ENCODE results near the gene ITGAD. TPM values are rescaled to one million over a fixed set of nuclear protein-coding genes. Genes with fewer than 3 reads are reported as not detected.

Gene ITGAD
- total and polyA plus RNA-seq, 2 donors (not counting 3 experiments of a cell fraction or from before 2014, with no cell fraction given): not detected

DNA sequence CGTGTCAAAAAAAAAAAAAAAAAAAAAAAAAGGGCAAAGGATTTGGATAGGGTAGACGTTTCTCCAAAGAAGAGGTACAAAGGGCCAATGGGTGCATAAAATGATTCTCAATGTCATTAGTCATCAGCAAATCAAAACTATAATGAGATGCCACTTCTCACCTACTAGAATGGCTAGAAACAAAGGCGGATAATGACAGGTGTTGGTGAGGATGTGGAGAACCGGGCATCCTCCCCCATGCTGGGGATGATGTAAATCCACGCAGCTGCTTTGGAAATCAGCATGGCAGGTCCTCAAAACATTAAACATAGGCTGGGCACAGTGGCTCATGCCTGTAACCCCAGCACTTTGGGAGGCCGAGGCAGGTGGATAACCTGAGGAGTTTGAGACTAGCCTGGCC lies 28.7 kb upstream of the ITGAD start:
- no peak for DNase-seq (ENCODE audit: low read depth, low spot score)
- H3K9ac ChIP-seq (replicated peaks; ENCODE audit: extremely low read depth, insufficient read depth, low read length): no peak overlapping the region
- no peak overlapping the region for H3K27ac ChIP-seq (ENCODE audit: insufficient read depth, low read depth, low read length)
- H3K9me3 ChIP-seq (replicated peaks; ENCODE audit: control insufficient read depth, insufficient read depth, low read length): no peaks in the 10 kb centered on the region
- H3K4me3 ChIP-seq (replicated peaks in 1 of 3; ENCODE audit: insufficient read depth in 1 of 3, low read depth in 1 of 3, low read length in 3 of 3): no peak overlapping the region
- intact Hi-C loops (cut with micrococcal nuclease): no loop called here
- H3K79me2 ChIP-seq (ENCODE audit: control insufficient read depth, insufficient read depth, low read length): no peaks in the 10 kb centered on the region
- H3K4me1 ChIP-seq (ENCODE audit: control insufficient read depth, extremely low read depth, insufficient read depth, low read length): no peaks in the 10 kb centered on the region
- H2AFZ ChIP-seq (ENCODE audit: low read depth, low read length): no peak overlapping the region
- CTCF ChIA-PET: no interaction called here
- H3K27me3 ChIP-seq (ENCODE audit: control insufficient read depth in 2 of 2, insufficient read depth in 2 of 2, low read length in 2 of 2): no peaks in the 10 kb centered on the region
- TF ChIP-seq, protein P1, sequence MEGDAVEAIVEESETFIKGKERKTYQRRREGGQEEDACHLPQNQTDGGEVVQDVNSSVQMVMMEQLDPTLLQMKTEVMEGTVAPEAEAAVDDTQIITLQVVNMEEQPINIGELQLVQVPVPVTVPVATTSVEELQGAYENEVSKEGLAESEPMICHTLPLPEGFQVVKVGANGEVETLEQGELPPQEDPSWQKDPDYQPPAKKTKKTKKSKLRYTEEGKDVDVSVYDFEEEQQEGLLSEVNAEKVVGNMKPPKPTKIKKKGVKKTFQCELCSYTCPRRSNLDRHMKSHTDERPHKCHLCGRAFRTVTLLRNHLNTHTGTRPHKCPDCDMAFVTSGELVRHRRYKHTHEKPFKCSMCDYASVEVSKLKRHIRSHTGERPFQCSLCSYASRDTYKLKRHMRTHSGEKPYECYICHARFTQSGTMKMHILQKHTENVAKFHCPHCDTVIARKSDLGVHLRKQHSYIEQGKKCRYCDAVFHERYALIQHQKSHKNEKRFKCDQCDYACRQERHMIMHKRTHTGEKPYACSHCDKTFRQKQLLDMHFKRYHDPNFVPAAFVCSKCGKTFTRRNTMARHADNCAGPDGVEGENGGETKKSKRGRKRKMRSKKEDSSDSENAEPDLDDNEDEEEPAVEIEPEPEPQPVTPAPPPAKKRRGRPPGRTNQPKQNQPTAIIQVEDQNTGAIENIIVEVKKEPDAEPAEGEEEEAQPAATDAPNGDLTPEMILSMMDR (IDR thresholded peaks at IDR 0.05; ENCODE audit: extremely low read depth in 1 of 2, insufficient read depth in 1 of 2, low read depth in 1 of 2, low read length in 2 of 2): no peak
- H3K9me1 ChIP-seq (replicated peaks; ENCODE audit: control insufficient read depth, extremely low read depth, insufficient read depth, low read length): no peaks in the 10 kb centered on the region
- BruUV-seq (replicated peaks): no TSS peak
- H3K4me2 ChIP-seq (ENCODE audit: insufficient read depth, low read length): no peak overlapping the region
- H4K20me1 ChIP-seq (replicated peaks; ENCODE audit: control insufficient read depth, extremely low read depth, insufficient read depth, low read length): no peaks in the 10 kb centered on the region
- POLR2A ChIA-PET: no interaction called here
- dilution Hi-C loops (cut with MboI; ENCODE audit: extremely low pct_ligation_motif_present, low sequenced_read_pairs): no loop called here
- no peaks in the 10 kb centered on the region for H3K36me3 ChIP-seq (ENCODE audit: control insufficient read depth in 2 of 2, extremely low read depth in 1 of 2, insufficient read depth in 2 of 2, low read length in 2 of 2)
- FAIRE-seq: no peak

DNA sequence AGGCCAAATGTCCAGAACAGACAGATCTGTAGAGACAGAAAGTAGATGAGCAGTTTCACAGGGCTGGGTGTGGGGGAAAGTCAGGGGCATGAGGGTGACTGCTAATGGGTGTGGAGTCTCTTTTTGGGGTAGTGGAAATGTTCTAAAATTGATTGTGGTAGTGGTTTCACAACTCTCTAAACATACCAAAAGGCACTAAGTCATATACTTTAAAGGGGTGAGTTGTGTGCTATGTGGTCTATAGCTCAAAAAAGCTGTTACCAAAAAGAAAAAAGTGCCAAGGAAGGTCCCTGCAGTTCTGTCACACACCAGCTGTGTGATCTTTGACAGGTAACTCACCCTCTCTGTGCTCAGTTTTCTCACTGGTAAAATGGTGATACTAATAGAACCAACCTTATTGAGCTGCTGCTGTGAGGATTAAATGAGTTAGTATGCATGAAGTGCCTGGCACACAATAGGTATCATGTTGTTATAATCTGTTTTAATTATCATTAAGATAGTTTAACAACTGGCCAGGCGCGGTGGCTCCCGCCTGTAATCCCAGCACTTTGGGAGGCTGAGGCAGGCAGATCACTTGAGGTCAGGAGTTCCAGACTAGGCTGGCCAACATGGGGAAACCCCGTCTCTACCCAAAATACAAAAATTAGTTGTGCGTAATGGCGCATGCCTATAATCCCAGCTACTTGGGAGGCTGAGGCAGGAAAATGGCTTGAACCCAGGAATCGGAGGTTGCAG lies 27.8 kb upstream of the ITGAD start:
- BruUV-seq (replicated peaks): no TSS peak
- no peak overlapping the region for H3K9ac ChIP-seq (replicated peaks; ENCODE audit: extremely low read depth, insufficient read depth, low read length)
- no peak overlapping the region for H3K27ac ChIP-seq (ENCODE audit: insufficient read depth, low read depth, low read length)
- no peaks in the 10 kb centered on the region for H3K27me3 ChIP-seq (ENCODE audit: control insufficient read depth in 2 of 2, insufficient read depth in 2 of 2, low read length in 2 of 2)
- H3K4me1 ChIP-seq (ENCODE audit: control insufficient read depth, extremely low read depth, insufficient read depth, low read length): no peaks in the 10 kb centered on the region
- no peaks in the 10 kb centered on the region for H3K9me3 ChIP-seq (replicated peaks; ENCODE audit: control insufficient read depth, insufficient read depth, low read length)
- H3K9me1 ChIP-seq (replicated peaks; ENCODE audit: control insufficient read depth, extremely low read depth, insufficient read depth, low read length): no peaks in the 10 kb centered on the region
- no peak overlapping the region for H2AFZ ChIP-seq (ENCODE audit: low read depth, low read length)
- ChIA-PET POLR2A (no interaction called here), CTCF (interaction anchor here (3.4 kb wide), 1 partner anchor 18 kb away, joined by 12 read pairs; no protein-coding TSS in a partner anchor)
- no peak overlapping the region for H3K4me3 ChIP-seq (replicated peaks in 1 of 3; ENCODE audit: insufficient read depth in 1 of 3, low read depth in 1 of 3, low read length in 3 of 3)
- DNase-seq (ENCODE audit: low read depth, low spot score): no peak
- H3K36me3 ChIP-seq (ENCODE audit: control insufficient read depth in 2 of 2, extremely low read depth in 1 of 2, insufficient read depth in 2 of 2, low read length in 2 of 2): no peaks in the 10 kb centered on the region
- intact Hi-C loops (cut with micrococcal nuclease): no loop called here
- TF ChIP-seq POLR2AphosphoS5 (IDR thresholded peaks at IDR 0.05; ENCODE audit: insufficient read depth, low read depth, low read length): no peak
- TF ChIP-seq MYC (IDR thresholded peaks at IDR 0.05; ENCODE audit: low read depth, low read length): no peak
- no peak for TF ChIP-seq FOS (IDR thresholded peaks at IDR 0.05; ENCODE audit: borderline replicate concordance, insufficient read depth, low read length)
- TF ChIP-seq, protein P2, sequence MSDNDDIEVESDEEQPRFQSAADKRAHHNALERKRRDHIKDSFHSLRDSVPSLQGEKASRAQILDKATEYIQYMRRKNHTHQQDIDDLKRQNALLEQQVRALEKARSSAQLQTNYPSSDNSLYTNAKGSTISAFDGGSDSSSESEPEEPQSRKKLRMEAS (IDR thresholded peaks at IDR 0.05; ENCODE audit: insufficient read depth, insufficient read length): no peak
- TF ChIP-seq GATA2 (IDR thresholded peaks at IDR 0.05; ENCODE audit: insufficient read depth, insufficient read length, low read depth, low read length): no peak
- TF ChIP-seq POLR2A (IDR thresholded peaks at IDR 0.05; ENCODE audit: low read depth, low read length): no peak
- no peak for TF ChIP-seq JUN (IDR thresholded peaks at IDR 0.05; ENCODE audit: borderline replicate concordance, insufficient read depth, insufficient read length, low read depth)
- TF ChIP-seq, protein P1 (IDR thresholded peaks at IDR 0.05; ENCODE audit: extremely low read depth in 1 of 2, insufficient read depth in 1 of 2, low read depth in 1 of 2, low read length in 2 of 2): no peak
- no peak for TF ChIP-seq EZH2 (IDR thresholded peaks at IDR 0.05; ENCODE audit: borderline replicate concordance, low read depth, low read length, severe bottlenecking)
- no peak overlapping the region for H3K4me2 ChIP-seq (ENCODE audit: insufficient read depth, low read length)
- dilution Hi-C loops (cut with MboI; ENCODE audit: extremely low pct_ligation_motif_present, low sequenced_read_pairs): no loop called here
- no peak for FAIRE-seq
- no peaks in the 10 kb centered on the region for H4K20me1 ChIP-seq (replicated peaks; ENCODE audit: control insufficient read depth, extremely low read depth, insufficient read depth, low read length)
- H3K79me2 ChIP-seq (ENCODE audit: control insufficient read depth, insufficient read depth, low read length): no peaks in the 10 kb centered on the region

Data from endothelial cell of umbilical vein (primary cell).